HG03103 (cell line): ENCODE measurements around the gene ADAM29.
"Not testable (repeated sequence)": the region's sequence is repeated elsewhere in the genome, so short reads cannot be mapped to it uniquely, and the experiment has no call there.

ENCODE experiments used
- ATAC-seq: cut with Tn5 transposase; IDR thresholded peaks from one replicate; pipeline ENCODE4 v1.9.1; 2021; ENCODE audit warnings: low read depth; ENCODE audit not compliant: unreplicated experiment

The ADAM29 gene

GRCh38 chr4:174946246-174946645 is 28.1 kb downstream of the ADAM29 start:
- ATAC-seq, result no peak

- no peak for ATAC-seq
Observed at GRCh38 chr4:174948826-174949225, 30.7 kb downstream of the ADAM29 start.

GRCh38 chr4:174972911-174973310 is 54.8 kb downstream of the ADAM29 start:
- no peak for ATAC-seq

GRCh38 chr4:174973336-174973735 is 55.2 kb downstream of the ADAM29 start:
- ATAC-seq, result no peak

GRCh38 chr4:174983128-174983750 is 65.1 kb downstream of the ADAM29 start:
- no peak for ATAC-seq

- not testable (repeated sequence) for ATAC-seq
Observed at GRCh38 chr4:174983870-174984269, 65.7 kb downstream of the ADAM29 start.

GRCh38 chr4:174989791-174990190 is 71.6 kb downstream of the ADAM29 start:
- ATAC-seq, result no peak

- ATAC-seq, result no peak
Observed at GRCh38 chr4:174993916-174994315, 75.8 kb downstream of the ADAM29 start.

GRCh38 chr4:174996079-174996478 is 77.9 kb downstream of the ADAM29 start:
- ATAC-seq, result no peak

- no peak for ATAC-seq
Observed at GRCh38 chr4:174999407-174999806, 81.2 kb downstream of the ADAM29 start.

GRCh38 chr4:175017751-175018150 is 99.6 kb downstream of the ADAM29 start:
- ATAC-seq, result no peak

- ATAC-seq, result not testable (repeated sequence)
Observed at GRCh38 chr4:175019447-175019846, 101.3 kb downstream of the ADAM29 start.
